HepG2 (cell line): ENCODE data around the gene SHMT1. TPM values are rescaled to one million over a fixed set of nuclear protein-coding genes. Genes with fewer than 3 reads are reported as not detected.
"Not testable (repeated sequence)": the region's sequence is repeated elsewhere in the genome, so short reads cannot be mapped to it uniquely, and the experiment has no call there.

ENCODE experiments used
- ATAC-seq: fragments of 200-7000 bp; cut with Tn5 transposase; 3 replicates; pipeline ENCODE4 v1.9.1; 2020; ENCODE audit warnings: mild to moderate bottlenecking, moderate library complexity
- BruUV-seq: library from RNA; stranded (reverse); fragments of 400-500 nt; replicated peaks from 2 replicates; lab custom pipeline; 2021; lab: Mats Ljungman, UMichigan
- CTCF ChIA-PET: fragments of 300-600 bp; formaldehyde crosslinking; extraction: SDS; loops from one replicate; lab custom pipeline; 2021; ENCODE audit warnings: low total read pairs, inconsistent platforms, low intra/inter-chr PET ratio; lab: Yijun Ruan, JAX
- POLR2A ChIA-PET: fragments of 350-600 bp; sonication (Branson Sonifier 250); formaldehyde crosslinking; loops from one replicate; lab custom pipeline; 2020; ENCODE audit warnings: antibody characterized with exemption, inconsistent platforms; lab: Yijun Ruan, JAX
- DNase-seq: peaks from one replicate; pipeline ENCODE4 v3.0.0-alpha.2; 2015; ENCODE audit warnings: low spot score
- FAIRE-seq: peaks from 3 replicates; lab custom pipeline; 2011; peaks lifted over from hg19 to GRCh38; lab: Jason Lieb, UNC
- H2AFZ ChIP-seq: one replicate; pipeline ENCODE4 v1.6.1; 2011; ENCODE audit warnings: low read length, inconsistent platforms
- H3K27ac ChIP-seq: fragments of 300-600 bp; 3 replicates; pipeline ENCODE4 v1.8.0; 2011; ENCODE audit warnings: mixed run types, mild to moderate bottlenecking, mixed read lengths, low read length, inconsistent platforms; ENCODE audit not compliant: insufficient read depth; ENCODE audit errors: extremely low read length
- H3K27me3 ChIP-seq, 2 experiments: fragments of 200-600 bp in 1 of 2; 2 replicates in 1 of 2; 3 replicates in 1 of 2; pipeline versions ENCODE4 v1.6.0 to v1.8.0; 2011; ENCODE audit warnings: low read length in 2 of 2, mild to moderate bottlenecking in 2 of 2, moderate library complexity in 2 of 2, inconsistent platforms in 1 of 2; ENCODE audit not compliant: insufficient read depth in 2 of 2, control insufficient read depth in 1 of 2
- H3K36me3 ChIP-seq, 2 experiments: fragments of 200-600 bp in 1 of 2; replicated peaks in 1 of 2; 2 replicates in 1 of 2; 3 replicates in 1 of 2; pipeline versions ENCODE4 v1.5.1 to v1.8.0; 2011; ENCODE audit warnings: low read length in 2 of 2, inconsistent platforms in 1 of 2; ENCODE audit not compliant: insufficient read depth in 2 of 2, control insufficient read depth in 1 of 2
- H3K4me1 ChIP-seq: 2 replicates; pipeline ENCODE4 v1.5.1; 2012; ENCODE audit warnings: low read length, inconsistent platforms; ENCODE audit not compliant: insufficient read depth
- H3K4me2 ChIP-seq: 2 replicates; pipeline ENCODE4 v1.6.0; 2011; ENCODE audit warnings: low read depth, low read length, inconsistent platforms
- H3K4me3 ChIP-seq, 3 experiments: fragments of 200-600 bp in 1 of 3; sonication (generic), shearing (Covaris generic) in 1 of 3; replicated peaks in 1 of 3; 2 replicates each; pipeline ENCODE4 v1.5.1; 2011 to 2016; ENCODE audit warnings: low read length in 3 of 3, inconsistent platforms in 2 of 3, low read depth in 2 of 3, mild to moderate bottlenecking in 2 of 3, control low read depth in 1 of 3, mixed read lengths in 1 of 3; ENCODE audit not compliant: insufficient read depth in 1 of 3
- H3K79me2 ChIP-seq: one replicate; pipeline ENCODE4 v1.6.1; 2011; ENCODE audit warnings: low read length, inconsistent platforms; ENCODE audit not compliant: insufficient read depth
- H3K9ac ChIP-seq: 2 replicates; pipeline ENCODE4 v1.6.0; 2011; ENCODE audit warnings: mild to moderate bottlenecking, low read depth, low read length, inconsistent platforms; ENCODE audit not compliant: insufficient read depth
- H3K9me3 ChIP-seq: 2 replicates; pipeline ENCODE4 v1.5.1; 2012; ENCODE audit warnings: mild to moderate bottlenecking, low read length
- H4K20me1 ChIP-seq: 2 replicates; pipeline ENCODE4 v1.6.0; 2011; ENCODE audit warnings: inconsistent platforms, mild to moderate bottlenecking, low read length, moderate library complexity; ENCODE audit not compliant: insufficient read depth
- ETV5 ChIP-seq: IDR thresholded peaks from 2 replicates; pipeline ENCODE4 v1.6.1; 2018; ENCODE audit warnings: missing biosample characterization, missing genetic modification reagents, inconsistent platforms, borderline replicate concordance
- HDAC6 ChIP-seq: fragments of 200-600 bp; sonication (generic); IDR thresholded peaks from 2 replicates; pipeline ENCODE4 v1.7.0; 2017; ENCODE audit warnings: mild to moderate bottlenecking, antibody characterized with exemption, low read length, low read depth
- ISL2 ChIP-seq: sonication (generic); formaldehyde crosslinking; IDR thresholded peaks from 2 replicates; pipeline ENCODE4 v1.5.0; 2020; ENCODE audit warnings: missing genetic modification reagents
- RORA ChIP-seq: sonication (generic); formaldehyde crosslinking; IDR thresholded peaks from 2 replicates; pipeline ENCODE4 v1.5.0; 2020; ENCODE audit warnings: mild to moderate bottlenecking, missing genetic modification reagents, moderate library complexity
- SP4 ChIP-seq: sonication (generic); formaldehyde crosslinking; IDR thresholded peaks from 2 replicates; pipeline ENCODE4 v1.8.1; 2023; ENCODE audit warnings: mild to moderate bottlenecking, missing genetic modification reagents
- TCF12 ChIP-seq, 2 experiments: fragments of 450-650 bp in 1 of 2; sonication (generic) in 1 of 2; formaldehyde crosslinking in 1 of 2; IDR thresholded peaks; 2 replicates each; pipeline versions ENCODE4 v1.6.1 to v1.8.0; 2017 to 2022; ENCODE audit warnings: antibody characterized with exemption in 1 of 2, mild to moderate bottlenecking in 1 of 2, missing genetic modification reagents in 1 of 2, moderate library complexity in 1 of 2
- TOE1 ChIP-seq: sonication (generic); formaldehyde crosslinking; IDR thresholded peaks from 2 replicates; pipeline ENCODE4 v1.4.0; 2020; ENCODE audit warnings: mild to moderate bottlenecking, missing genetic modification reagents
- ZFAT ChIP-seq: sonication (generic); formaldehyde crosslinking; conservative IDR thresholded peaks from 2 replicates; pipeline ENCODE4 v1.8.1; 2023; ENCODE audit warnings: missing genetic modification reagents, inconsistent platforms
- ZFY ChIP-seq: sonication (generic); formaldehyde crosslinking; IDR thresholded peaks from 2 replicates; pipeline ENCODE4 v1.4.0; 2020; ENCODE audit warnings: missing genetic modification reagents
- ZNF577 ChIP-seq: sonication (generic); formaldehyde crosslinking; IDR thresholded peaks from 2 replicates; pipeline ENCODE4 v1.4.0; 2020; ENCODE audit warnings: mild to moderate bottlenecking, low read depth, missing genetic modification reagents, borderline replicate concordance
- ZNF720 ChIP-seq: sonication (generic); formaldehyde crosslinking; IDR thresholded peaks from 2 replicates; pipeline ENCODE4 v1.4.0; 2020; ENCODE audit warnings: missing genetic modification reagents
- WGBS: methylation state at CpG from one replicate; pipeline ENCODE4 v1.1.6; 2017; ENCODE audit warnings: low lambda C conversion rate; 5-methylcytosine and 5-hydroxymethylcytosine counted together
- in situ Hi-C: cut with HindIII; loops from 2 replicates; pipeline ENCODE4 v1.10.0; 2017; ENCODE audit warnings: low pct_unique_long_range_greater_than_20kb; ENCODE audit not compliant: extremely low pct_ligation_motif_present
- intact Hi-C: fragments of 100-400 bp; cut with micrococcal nuclease; formaldehyde crosslinking; loops from one replicate; pipeline ENCODE4 v1.10.0; 2022; ENCODE audit not compliant: unreplicated experiment
- polyA plus RNA-seq, 8 experiments: library from polyadenylated mRNA; depleted of rRNA in 3 of 8; stranded (reverse) in 7 of 8; unstranded in 1 of 8; fragments of >200 nt; fragmentation: Illumina TruSeq in 4 of 8; extraction: Trizol in 4 of 8; gene quantifications; 2 replicates each; pipeline versions ENCODE4 v1.2.1 to v1.2.3, GENCODE V29; 2011 to 2016; ENCODE audit warnings: low read depth in 4 of 8, missing spikeins in 1 of 8, mixed read lengths in 1 of 8; ENCODE audit not compliant: insufficient read depth in 1 of 8
- total RNA-seq, 5 experiments: library from RNA; depleted of rRNA; stranded (reverse); fragments of >200 nt; fragmentation: Illumina TruSeq; extraction: Trizol; gene quantifications; 2 replicates each; pipeline ENCODE4 v1.2.3, GENCODE V29; 2016; ENCODE audit warnings: low read depth in 1 of 5

The SHMT1 gene
- total and polyA plus RNA-seq, 2 of the 13 experiments (the other 11 are each of a cell fraction or from before 2014, with no cell fraction given) = 21.3 to 48.8 TPM

- TF ChIP-seq SP4 (CRISPR knock-in tag) (peak; percentile 95), RORA (CRISPR knock-in tag) (no peak), ZFAT (CRISPR knock-in tag) (0 out of 2 replicates have a peak, but pooled peaks have one; percentile 36), ZFY (CRISPR knock-in tag) (peak; percentile 76), ETV5 (CRISPR knock-in tag) (no peak; the same call in 1 of the 2 replicates), TCF12 (IDR thresholded peaks at IDR 0.05) (no peak), TCF12 (CRISPR knock-in tag; IDR thresholded peaks at IDR 0.05) (no peak), ZNF720 (CRISPR knock-in tag) (no peak), TOE1 (CRISPR knock-in tag) (peak; percentile 45; the same call in 1 of the 2 replicates), HDAC6 (no peak), ZNF577 (CRISPR knock-in tag) (no peak), ISL2 (peak; percentile 57)
Observed at GRCh38 chr17:18363101-18364049, at the start of gene SHMT1 (continued).

GRCh38 chr17:18412001-18412538 is 48.7 kb upstream of the SHMT1 start:
- POLR2A ChIA-PET = not testable (repeated sequence)

GRCh38 chr17:18411377-18411864 is 48.1 kb upstream of the SHMT1 start:
- H3K27ac ChIP-seq, H3K27me3 ChIP-seq, BruUV-seq, CTCF ChIA-PET, H2AFZ ChIP-seq, in situ Hi-C loops, FAIRE-seq, ATAC-seq, POLR2A ChIA-PET, H3K4me2 ChIP-seq, H3K9me3 ChIP-seq, H3K4me1 ChIP-seq, DNase-seq, H3K9ac ChIP-seq, H4K20me1 ChIP-seq, H3K36me3 ChIP-seq, H3K4me3 ChIP-seq, intact Hi-C loops, H3K79me2 ChIP-seq: not testable (repeated sequence)
- 22% methylated on average over 25 of the region's 25 CpGs for WGBS

More at GRCh38 chr17:18412001-18412538, 48.7 kb upstream of the SHMT1 start:
- DNase-seq, H3K4me3 ChIP-seq, H2AFZ ChIP-seq, H3K4me2 ChIP-seq, H3K27ac ChIP-seq, H3K36me3 ChIP-seq, CTCF ChIA-PET, H3K79me2 ChIP-seq, H3K4me1 ChIP-seq, H4K20me1 ChIP-seq, BruUV-seq, H3K27me3 ChIP-seq, H3K9ac ChIP-seq, H3K9me3 ChIP-seq, FAIRE-seq, in situ Hi-C loops, intact Hi-C loops: not testable (repeated sequence)
- no CpG with 5 or more reads among the region's 32 CpGs for WGBS
- ATAC-seq = peak; percentile 56; the same call in 2 of the 3 replicates
